ENCODE data around the gene CACNA2D2.

- TF ChIP-seq CTCF (IDR thresholded peaks at IDR 0.05; ENCODE audit: control extremely low read depth in 1 of 3, insufficient read depth in 1 of 3, low read depth in 1 of 3, low read length in 3 of 3) (no peak), HDAC2 (IDR thresholded peaks at IDR 0.05; ENCODE audit: borderline replicate concordance in 1 of 2, low read depth in 2 of 2, low read length in 2 of 2) (no peak), HDAC6 (IDR thresholded peaks at IDR 0.05; ENCODE audit: low read depth, low read length) (no peak), ATF3 (IDR thresholded peaks at IDR 0.05; ENCODE audit: insufficient read depth, low read depth, low read length) (no peak), EZH2 (IDR thresholded peaks at IDR 0.05; ENCODE audit: low read depth, low read length, severe bottlenecking) (no peak), CBX5 (IDR thresholded peaks at IDR 0.05; ENCODE audit: low read depth, low read length) (no peak), YY1 (IDR thresholded peaks at IDR 0.05; ENCODE audit: low read depth, low read length) (no peak), POLR2AphosphoS5 (IDR thresholded peaks at IDR 0.05; ENCODE audit: low read depth, low read length) (no peak), RAD21 (IDR thresholded peaks at IDR 0.05 in 1 of 2, conservative IDR thresholded peaks at IDR 0.05 in 1 of 2; ENCODE audit: low read depth in 2 of 2, low read length in 2 of 2) (no peak), TBP (IDR thresholded peaks at IDR 0.05; ENCODE audit: low read depth, low read length) (no peak), KDM1A (IDR thresholded peaks at IDR 0.05; ENCODE audit: borderline replicate concordance, low read length) (no peak), POLR2A (IDR thresholded peaks at IDR 0.05; ENCODE audit: control extremely low read depth in 1 of 2, low read depth in 2 of 2, low read length in 2 of 2) (no peak)
These were observed 152.1 kb downstream of the CACNA2D2 start for GRCh38 chr3:50351323-50351697.

Measured in H1 (cell line).